GM12865 (cell line): ENCODE results near the gene MARCKSL1.

Experiments
- DNase-seq: peaks from one replicate; pipeline ENCODE4 v3.0.0; 2010; ENCODE audit warnings: low read depth
- H3K4me3 ChIP-seq: 2 replicates; pipeline ENCODE4 v1.5.1; 2011; ENCODE audit warnings: mild to moderate bottlenecking, low read depth, low read length, control low read depth
- CTCF ChIP-seq: IDR thresholded peaks from 2 replicates; pipeline ENCODE4 v1.5.1; 2011; ENCODE audit warnings: low read length, control low read depth, low read depth, inconsistent platforms; ENCODE audit not compliant: insufficient read depth; ENCODE audit errors: missing control alignments

The MARCKSL1 gene

GRCh38 chr1:32335790-32336590, at the start of gene MARCKSL1:
Gene MARCKSL1, minus strand, starts transcription at chr1:32336233. Its CDS starts 200 bp downstream, at chr1:32336033.
- DNase-seq, result peak; percentile 89
- no peak for TF ChIP-seq CTCF
- H3K4me3 ChIP-seq, result peak within 1 kb of the TSS; percentile 68

- TF ChIP-seq CTCF, result no peak
- no peak for DNase-seq
- no peak overlapping the region for H3K4me3 ChIP-seq
Measured at GRCh38 chr1:32380057-32380456, 44.0 kb upstream of the MARCKSL1 start.

- DNase-seq, result no peak
Measured at GRCh38 chr1:32377541-32378220, 41.6 kb upstream of the MARCKSL1 start.

GRCh38 chr1:32376199-32376598, 40.2 kb upstream of the MARCKSL1 start:
- no peak for TF ChIP-seq CTCF
- DNase-seq, result no peak
- no peak overlapping the region for H3K4me3 ChIP-seq

More at GRCh38 chr1:32377541-32378220, 41.6 kb upstream of the MARCKSL1 start:
- H3K4me3 ChIP-seq, result no peak overlapping the region
- TF ChIP-seq CTCF, result no peak

- H3K4me3 ChIP-seq, result no peak overlapping the region
- no peak for TF ChIP-seq CTCF
- DNase-seq, result no peak
Measured at GRCh38 chr1:32373996-32374592, 38.1 kb upstream of the MARCKSL1 start.

GRCh38 chr1:32372149-32372756, 36.2 kb upstream of the MARCKSL1 start:
- DNase-seq, result peak; percentile 75
- no peak for TF ChIP-seq CTCF

More at GRCh38 chr1:32372149-32372756, 36.2 kb upstream of the MARCKSL1 start:
- no peak overlapping the region for H3K4me3 ChIP-seq
